ENCODE data around the gene CYP39A1. TPM values are rescaled to one million over a fixed set of nuclear protein-coding genes. Genes with fewer than 3 reads are reported as not detected.

CYP39A1 gene
- total RNA-seq, 4 donors from 2014 or later: 3.1 to 18.9 (median 3.9) TPM

- intact Hi-C loops (cut with DNase I; ENCODE audit: low total_unique reads): no loop called here
- Histone ChIP-seq H3K9me3 (no peaks in the 10 kb centered on the region), H3K36me3 (no peaks in the 10 kb centered on the region), H3K27ac (peak overlapping the region; percentile 54 to 65), H3K4me3 (no peak overlapping the region), H3K4me1 (no peaks in the 10 kb centered on the region), H3K27me3 (no peaks in the 10 kb centered on the region)
- DNase-seq: no peak
- TF ChIP-seq POLR2A (IDR thresholded peaks at IDR 0.05) (no peak), CTCF (IDR thresholded peaks at IDR 0.05) (no peak)
These were observed 141.3 kb downstream of the CYP39A1 start for GRCh38 chr6:46511320-46511719.

- DNase-seq: no peak
- Histone ChIP-seq H3K27ac (peak overlapping the region; percentile 54 to 65), H3K4me3 (no peak overlapping the region), H3K9me3 (no peaks in the 10 kb centered on the region), H3K36me3 (no peaks in the 10 kb centered on the region), H3K4me1 (no peaks in the 10 kb centered on the region), H3K27me3 (no peaks in the 10 kb centered on the region)
- intact Hi-C loops (cut with DNase I; ENCODE audit: low total_unique reads): no loop called here
- TF ChIP-seq CTCF (IDR thresholded peaks at IDR 0.05) (no peak), POLR2A (IDR thresholded peaks at IDR 0.05) (no peak)
These were observed 142.0 kb downstream of the CYP39A1 start for GRCh38 chr6:46510651-46511050.

- no peaks in the 10 kb centered on the region for H3K4me1 ChIP-seq
- intact Hi-C loops (cut with DNase I; ENCODE audit: low total_unique reads): no loop called here
- H3K36me3 ChIP-seq: no peaks in the 10 kb centered on the region
- DNase-seq: no peak
- TF ChIP-seq CTCF (IDR thresholded peaks at IDR 0.05) (no peak), POLR2A (IDR thresholded peaks at IDR 0.05) (no peak)
- no peaks in the 10 kb centered on the region for H3K9me3 ChIP-seq
- no peaks in the 10 kb centered on the region for H3K27me3 ChIP-seq
- H3K27ac ChIP-seq: peak overlapping the region; percentile 10 to 65
- H3K4me3 ChIP-seq: no peak overlapping the region
These were observed 142.6 kb downstream of the CYP39A1 start for GRCh38 chr6:46509981-46510510.

GRCh38 chr6:46509063-46509462 lies 143.6 kb downstream of the CYP39A1 start:
- H3K4me3 ChIP-seq: no peak overlapping the region
- H3K27me3 ChIP-seq: no peaks in the 10 kb centered on the region
- no peaks in the 10 kb centered on the region for H3K9me3 ChIP-seq
- no peaks in the 10 kb centered on the region for H3K36me3 ChIP-seq
- TF ChIP-seq POLR2A (IDR thresholded peaks at IDR 0.05) (no peak), CTCF (IDR thresholded peaks at IDR 0.05) (no peak)
- intact Hi-C loops (cut with DNase I; ENCODE audit: low total_unique reads): no loop called here
- H3K27ac ChIP-seq: no peak overlapping the region
- H3K4me1 ChIP-seq: no peaks in the 10 kb centered on the region
- DNase-seq: no peak

- no peak for TF ChIP-seq POLR2A (IDR thresholded peaks at IDR 0.05)
- TF ChIP-seq CTCF (IDR thresholded peaks at IDR 0.05): no peak
- Histone ChIP-seq H3K27me3 (no peaks in the 10 kb centered on the region), H3K4me3 (no peak overlapping the region), H3K4me1 (no peaks in the 10 kb centered on the region), H3K36me3 (no peaks in the 10 kb centered on the region), H3K9me3 (no peaks in the 10 kb centered on the region), H3K27ac (peak overlapping the region; percentile 14)
- intact Hi-C loops (cut with DNase I; ENCODE audit: low total_unique reads): no loop called here
- DNase-seq: no peak
These were observed 145.2 kb downstream of the CYP39A1 start for GRCh38 chr6:46507426-46507825.
